Activated naive CD8-positive, alpha-beta T cell treated with anti-CD3 and anti-CD28 coated beads for 36 hours (primary cell): ENCODE data around the gene FEN1. TPM values are rescaled to one million over a fixed set of nuclear protein-coding genes. Genes with fewer than 3 reads are reported as not detected.
A peak's percentile ranks its signal among the peaks of the same experiment; 100 is the strongest.

Source experiments
- DNase-seq: peaks from one replicate; pipeline ENCODE4 v3.0.0; 2021
- H3K27ac Mint-ChIP-seq: one replicate; pipeline ENCODE4 v1.8.0; 2022; ENCODE audit warnings: mild to moderate bottlenecking, moderate library complexity, mixed read lengths
- H3K27me3 Mint-ChIP-seq: one replicate; pipeline ENCODE4 v1.8.0; 2022; ENCODE audit warnings: mild to moderate bottlenecking, mixed read lengths
- H3K36me3 Mint-ChIP-seq: one replicate; pipeline ENCODE4 v1.8.0; 2021; ENCODE audit warnings: mild to moderate bottlenecking, mixed read lengths
- H3K4me1 Mint-ChIP-seq: one replicate; pipeline ENCODE4 v1.8.0; 2021; ENCODE audit warnings: mixed read lengths
- H3K4me3 Mint-ChIP-seq: one replicate; pipeline ENCODE4 v1.8.0; 2022; ENCODE audit warnings: mild to moderate bottlenecking, moderate library complexity, mixed read lengths
- H3K9me3 Mint-ChIP-seq: one replicate; pipeline ENCODE4 v1.8.0; 2022; ENCODE audit warnings: mixed read lengths
- total RNA-seq, 2 experiments: library from RNA; stranded (reverse); gene quantifications; one replicate each; pipeline ENCODE4 v1.2.3, GENCODE V29; 2021

The FEN1 gene
- total RNA-seq, 2 experiments from 2014 or later = 135 to 140 TPM

- Mint-ChIP-seq H3K36me3 (no peaks in the 10 kb centered on the region), H3K27ac (no peak overlapping the region), H3K27me3 (no peaks in the 10 kb centered on the region), H3K4me1 (no peaks in the 10 kb centered on the region), H3K9me3 (no peaks in the 10 kb centered on the region), H3K4me3 (no peak overlapping the region)
- no peak for DNase-seq
These were observed 26.3 kb upstream of the FEN1 start for GRCh38 chr11:61766353-61766841.

DNA sequence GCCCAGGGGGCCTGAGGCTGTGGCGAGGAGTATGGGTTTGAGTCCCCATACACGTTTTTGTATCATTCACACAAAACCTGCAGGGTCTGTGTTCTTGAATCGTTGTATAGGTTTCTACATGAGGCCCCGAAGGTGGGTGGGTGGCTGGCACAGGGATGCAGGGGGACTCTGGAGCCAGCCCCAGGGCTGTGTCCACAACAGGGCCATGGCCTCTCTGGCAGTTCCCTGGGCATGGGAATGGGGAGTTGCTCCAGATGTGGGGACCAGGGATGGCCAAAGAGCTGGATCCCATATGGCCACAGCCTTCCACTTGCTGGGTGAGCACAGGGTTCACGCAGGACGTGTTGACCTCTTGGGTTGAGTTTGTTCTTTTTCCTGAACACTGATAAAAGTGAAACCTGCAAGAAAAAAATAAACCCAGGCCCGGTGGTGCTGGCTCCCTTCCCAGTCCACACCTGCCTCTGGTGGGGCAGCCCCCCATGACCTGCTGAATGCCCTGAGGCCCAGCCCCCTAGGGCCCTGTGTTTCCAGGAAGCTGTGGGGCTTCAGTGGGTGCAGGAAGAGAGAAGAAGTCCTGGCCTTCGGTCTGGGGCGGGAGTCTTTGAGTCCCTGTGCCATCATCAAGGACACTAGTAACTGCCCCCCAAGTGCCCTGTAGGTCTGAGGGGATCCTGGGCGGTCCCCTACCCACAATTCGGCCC, 24.2 kb upstream of the FEN1 start:
- no peak overlapping the region for H3K4me3 Mint-ChIP-seq
- H3K4me1 Mint-ChIP-seq = no peaks in the 10 kb centered on the region
- no peak for DNase-seq
- H3K27me3 Mint-ChIP-seq = no peaks in the 10 kb centered on the region
- H3K27ac Mint-ChIP-seq = no peak overlapping the region
- no peaks in the 10 kb centered on the region for H3K9me3 Mint-ChIP-seq
- no peaks in the 10 kb centered on the region for H3K36me3 Mint-ChIP-seq

- no peaks in the 10 kb centered on the region for H3K27me3 Mint-ChIP-seq
- no peak overlapping the region for H3K27ac Mint-ChIP-seq
- H3K9me3 Mint-ChIP-seq = no peaks in the 10 kb centered on the region
- DNase-seq = no peak
- H3K4me3 Mint-ChIP-seq = no peak overlapping the region
- H3K36me3 Mint-ChIP-seq = no peaks in the 10 kb centered on the region
- H3K4me1 Mint-ChIP-seq = no peaks in the 10 kb centered on the region
These were observed 23.4 kb upstream of the FEN1 start for GRCh38 chr11:61769169-61769920.

- Mint-ChIP-seq H3K9me3 (no peaks in the 10 kb centered on the region), H3K4me3 (no peak overlapping the region)
These were observed 22.6 kb upstream of the FEN1 start for GRCh38 chr11:61769946-61770683.

DNA sequence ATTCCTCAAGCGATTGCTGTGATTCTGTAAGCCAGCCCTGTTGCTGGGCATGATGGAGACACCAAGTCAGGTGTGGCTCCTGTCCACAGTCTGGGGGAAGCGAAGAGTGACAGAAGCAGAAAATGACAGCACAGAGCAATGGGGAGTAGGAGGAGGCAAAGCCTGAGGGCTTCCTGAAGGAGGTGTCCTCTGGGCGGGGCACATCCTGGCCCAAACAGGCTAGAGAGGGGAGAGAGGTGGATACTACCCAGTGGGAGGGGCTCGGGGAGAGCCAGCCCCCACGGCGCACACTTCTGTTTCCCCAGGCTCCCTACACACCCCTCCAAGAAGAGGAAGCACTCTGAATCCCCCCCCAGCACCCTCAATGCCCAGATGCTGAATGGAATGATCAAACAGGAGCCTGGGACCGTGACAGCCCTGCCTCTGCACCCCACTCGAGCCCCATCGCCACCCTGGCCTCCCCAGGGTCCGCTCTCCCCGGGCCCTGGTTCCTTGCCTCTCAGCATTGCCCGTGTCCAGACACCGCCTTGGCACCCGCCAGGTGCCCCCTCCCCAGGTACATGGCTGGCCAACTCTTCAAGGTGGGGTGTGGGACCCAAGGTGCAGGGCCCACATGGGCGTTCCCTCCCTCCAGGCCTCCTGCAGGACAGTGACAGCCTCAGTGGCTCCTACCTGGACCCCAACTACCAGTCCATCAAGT, 21.4 kb upstream of the FEN1 start:
- Mint-ChIP-seq H3K9me3 (no peaks in the 10 kb centered on the region), H3K27ac (no peak overlapping the region), H3K4me1 (no peaks in the 10 kb centered on the region), H3K36me3 (no peaks in the 10 kb centered on the region), H3K27me3 (peaks cover 4% of the 10 kb centered on the region), H3K4me3 (no peak overlapping the region)
- no peak for DNase-seq

More at GRCh38 chr11:61769946-61770683, 22.6 kb upstream of the FEN1 start:
- Mint-ChIP-seq H3K27me3 (no peaks in the 10 kb centered on the region), H3K36me3 (no peaks in the 10 kb centered on the region), H3K27ac (no peak overlapping the region), H3K4me1 (no peaks in the 10 kb centered on the region)
- no peak for DNase-seq

DNA sequence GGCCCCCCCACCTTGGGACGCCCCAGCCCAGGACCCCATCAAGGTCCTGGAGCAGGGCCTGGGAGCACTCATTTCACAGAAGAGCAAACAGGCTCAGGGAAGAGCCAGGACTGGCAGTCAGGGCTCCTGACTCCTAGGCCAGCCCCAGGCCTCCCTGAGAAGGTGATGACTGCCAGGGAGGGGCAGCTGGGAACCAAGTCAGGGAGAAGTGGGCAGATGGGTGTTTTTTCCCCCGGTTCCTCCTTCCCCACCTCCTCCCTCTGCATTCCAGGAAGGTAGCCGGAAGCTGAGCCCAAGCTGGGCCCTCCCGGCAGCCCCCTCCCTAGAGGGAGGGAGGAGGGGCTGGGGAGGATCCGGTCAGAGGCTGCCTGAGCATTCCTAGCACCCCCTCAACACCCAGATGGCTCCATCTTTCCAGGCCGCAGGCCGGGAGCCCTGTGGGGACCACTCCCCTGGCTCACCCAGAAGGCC, 20.7 kb upstream of the FEN1 start:
- H3K4me1 Mint-ChIP-seq = peaks cover 3% of the 10 kb centered on the region
- H3K27ac Mint-ChIP-seq = no peak overlapping the region
- H3K9me3 Mint-ChIP-seq = no peaks in the 10 kb centered on the region
- H3K4me3 Mint-ChIP-seq = no peak overlapping the region
- no peaks in the 10 kb centered on the region for H3K36me3 Mint-ChIP-seq
- H3K27me3 Mint-ChIP-seq = peaks cover 7% of the 10 kb centered on the region
- no peak for DNase-seq

- Mint-ChIP-seq H3K4me3 (no peak overlapping the region), H3K27ac (no peak overlapping the region), H3K27me3 (peaks cover 14% of the 10 kb centered on the region), H3K4me1 (peaks cover 8% of the 10 kb centered on the region), H3K9me3 (no peaks in the 10 kb centered on the region), H3K36me3 (no peaks in the 10 kb centered on the region)
- DNase-seq = no peak
These were observed 19.4 kb upstream of the FEN1 start for GRCh38 chr11:61773356-61773755.

DNA sequence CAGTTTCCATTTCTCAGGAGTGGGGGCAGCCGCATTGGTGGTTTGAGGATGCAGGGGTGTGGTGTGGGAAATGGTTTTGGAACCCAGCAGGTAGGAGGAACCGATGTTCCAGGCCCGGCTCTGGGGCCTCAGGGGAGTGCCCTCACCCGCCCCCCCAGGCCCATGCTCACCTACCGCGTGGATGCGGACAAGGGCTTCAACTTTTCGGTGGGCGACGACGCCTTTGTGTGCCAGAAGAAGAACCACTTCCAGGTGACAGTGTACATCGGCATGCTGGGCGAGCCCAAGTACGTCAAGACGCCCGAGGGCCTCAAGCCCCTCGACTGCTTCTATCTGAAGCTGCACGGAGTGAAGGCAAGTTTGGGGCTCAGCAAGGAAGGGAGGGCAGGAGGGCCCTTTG, 18.9 kb upstream of the FEN1 start:
- Mint-ChIP-seq H3K4me3 (no peak overlapping the region), H3K27me3 (peaks cover 16% of the 10 kb centered on the region), H3K4me1 (peaks cover 8% of the 10 kb centered on the region), H3K36me3 (no peaks in the 10 kb centered on the region), H3K27ac (no peak overlapping the region), H3K9me3 (no peaks in the 10 kb centered on the region)
- no peak for DNase-seq

DNA sequence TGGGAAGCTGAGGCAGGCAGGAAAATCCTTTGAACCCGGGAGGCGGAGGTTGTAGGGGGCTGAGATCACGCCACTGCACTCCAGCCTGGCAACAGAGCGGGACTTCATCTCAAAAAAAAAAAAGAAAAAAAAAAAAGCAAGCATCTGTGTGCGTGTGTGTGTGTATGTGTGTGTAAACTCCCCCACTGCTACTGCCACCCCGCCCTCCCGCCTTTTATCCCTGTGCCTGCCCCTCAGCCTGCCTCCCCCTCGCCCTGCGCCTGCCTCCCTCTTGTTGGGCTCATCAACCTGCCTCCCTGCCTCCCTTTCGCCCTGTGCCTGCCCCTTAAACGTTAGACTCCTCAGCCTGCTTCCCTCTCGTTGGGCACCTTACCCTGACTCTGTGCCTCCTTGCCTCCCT, 18.3 kb upstream of the FEN1 start:
- peaks cover 8% of the 10 kb centered on the region for H3K4me1 Mint-ChIP-seq
- no peaks in the 10 kb centered on the region for H3K36me3 Mint-ChIP-seq
- no peaks in the 10 kb centered on the region for H3K9me3 Mint-ChIP-seq
- no peak overlapping the region for H3K4me3 Mint-ChIP-seq
- peaks cover 16% of the 10 kb centered on the region for H3K27me3 Mint-ChIP-seq
- no peak for DNase-seq
- H3K27ac Mint-ChIP-seq = no peak overlapping the region

GRCh38 chr11:61775106-61775505, 17.6 kb upstream of the FEN1 start:
- Mint-ChIP-seq H3K27me3 (peaks cover 16% of the 10 kb centered on the region), H3K9me3 (no peaks in the 10 kb centered on the region), H3K27ac (no peak overlapping the region), H3K4me3 (no peak overlapping the region), H3K4me1 (peaks cover 8% of the 10 kb centered on the region), H3K36me3 (no peaks in the 10 kb centered on the region)
- no peak for DNase-seq

- H3K27me3 Mint-ChIP-seq = peaks cover 16% of the 10 kb centered on the region
These were observed 16.8 kb upstream of the FEN1 start for GRCh38 chr11:61775606-61776554.

GRCh38 chr11:61776561-61777075, 16.1 kb upstream of the FEN1 start:
- DNase-seq = peak; percentile 67

More at GRCh38 chr11:61775606-61776554, 16.8 kb upstream of the FEN1 start:
- Mint-ChIP-seq H3K4me3 (no peak overlapping the region), H3K27ac (no peak overlapping the region), H3K9me3 (no peaks in the 10 kb centered on the region), H3K36me3 (no peaks in the 10 kb centered on the region), H3K4me1 (peaks cover 8% of the 10 kb centered on the region)
- no peak for DNase-seq

DNA sequence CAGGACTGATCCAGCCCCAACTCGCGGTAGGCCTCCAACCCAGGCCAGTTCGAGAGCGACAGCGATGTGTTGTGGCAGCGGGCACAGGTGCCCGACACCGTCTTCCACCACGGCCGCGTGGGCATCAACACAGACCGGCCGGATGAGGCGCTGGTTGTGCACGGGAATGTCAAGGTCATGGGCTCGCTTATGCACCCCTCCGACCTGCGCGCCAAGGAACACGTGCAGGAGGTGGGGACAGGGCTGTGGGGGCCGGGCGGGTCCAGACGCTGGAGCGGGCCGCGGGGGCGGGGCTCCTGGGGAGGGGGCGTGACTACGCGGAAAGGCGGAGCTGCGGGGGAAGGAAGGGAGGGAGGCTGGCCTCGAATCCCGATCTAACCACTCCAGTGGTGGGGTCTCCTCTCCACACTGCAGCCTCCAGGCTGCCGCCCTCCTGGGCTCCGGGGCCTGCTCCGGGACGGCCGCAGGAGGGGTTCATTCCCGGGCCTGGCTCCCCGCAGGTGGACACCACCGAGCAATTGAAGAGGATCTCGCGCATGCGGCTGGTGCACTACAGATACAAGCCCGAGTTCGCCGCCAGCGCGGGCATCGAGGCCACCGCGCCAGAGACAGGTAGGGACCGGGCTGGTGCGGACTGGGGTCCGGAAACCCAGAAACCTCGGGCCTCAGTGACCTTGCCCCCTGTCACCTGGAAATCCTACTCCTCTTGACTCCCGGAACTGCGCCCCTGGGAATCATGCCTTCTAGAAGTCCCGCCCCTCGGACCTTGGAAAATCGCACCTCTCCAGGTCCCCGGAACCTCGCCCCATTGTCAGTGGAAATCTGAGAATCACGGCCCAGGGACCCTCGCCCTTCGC, 15.2 kb upstream of the FEN1 start:
- peaks cover 12% of the 10 kb centered on the region for H3K4me1 Mint-ChIP-seq
- H3K27me3 Mint-ChIP-seq = peaks cover 16% of the 10 kb centered on the region
- H3K4me3 Mint-ChIP-seq = peak overlapping the region; percentile 25
- no peak overlapping the region for H3K27ac Mint-ChIP-seq
- no peaks in the 10 kb centered on the region for H3K9me3 Mint-ChIP-seq
- H3K36me3 Mint-ChIP-seq = no peaks in the 10 kb centered on the region
- DNase-seq = peak; percentile 60

More at GRCh38 chr11:61776561-61777075, 16.1 kb upstream of the FEN1 start:
- H3K4me1 Mint-ChIP-seq = peaks cover 8% of the 10 kb centered on the region
- H3K9me3 Mint-ChIP-seq = no peaks in the 10 kb centered on the region
- no peak overlapping the region for H3K27ac Mint-ChIP-seq
- no peaks in the 10 kb centered on the region for H3K36me3 Mint-ChIP-seq
- H3K4me3 Mint-ChIP-seq = no peak overlapping the region
- peaks cover 16% of the 10 kb centered on the region for H3K27me3 Mint-ChIP-seq
